T-helper 2 cell (primary cell): Measurements from ENCODE around the gene PCGF3.
"Not testable (repeated sequence)": the region's sequence is repeated elsewhere in the genome, so short reads cannot be mapped to it uniquely, and the experiment has no call there.

Experiments
- DNase-seq, 5 experiments: peaks; one replicate each; pipeline versions ENCODE4 v3.0.0 to v3.0.0-alpha.2; 2012 to 2022

Gene PCGF3

GRCh38 chr4:668219-668618 lies 37.4 kb upstream of the PCGF3 start:
- DNase-seq = peak in 1 of 5 experiments; percentile 1

GRCh38 chr4:669806-670559 lies 35.6 kb upstream of the PCGF3 start:
- DNase-seq = not testable (repeated sequence)

GRCh38 chr4:671769-672168 lies 33.9 kb upstream of the PCGF3 start:
- DNase-seq = no peak

GRCh38 chr4:673349-674091 lies 32.1 kb upstream of the PCGF3 start:
- DNase-seq = no peak

GRCh38 chr4:674172-675035 lies 31.2 kb upstream of the PCGF3 start, which contains the start of the genes ATP5ME and MYL5:
Gene ATP5ME (minus strand): TSS chr4:674276. CDS start chr4:674247, 29 bp downstream.
Gene MYL5 (plus strand): TSS chr4:674542. CDS start chr4:678027, 3,485 bp downstream.
- peak; percentile 94 to 98 (median 97) for DNase-seq

- peak in 2 of 5 experiments; percentile 5 to 30 for DNase-seq
Measured at GRCh38 chr4:675036-675882, 30.4 kb upstream of the PCGF3 start.

- no peak for DNase-seq
Measured at GRCh38 chr4:675980-676870, 29.4 kb upstream of the PCGF3 start.

GRCh38 chr4:676871-677235 lies 28.8 kb upstream of the PCGF3 start:
- DNase-seq = no peak

- peak in 1 of 5 experiments; percentile 72 for DNase-seq
Measured at GRCh38 chr4:677431-678293, 28.0 kb upstream of the PCGF3 start.

GRCh38 chr4:678331-679103 lies 27.1 kb upstream of the PCGF3 start:
- DNase-seq = no peak

- no peak for DNase-seq
Measured at GRCh38 chr4:679104-679481, 26.5 kb upstream of the PCGF3 start.

GRCh38 chr4:679629-680028 lies 26.0 kb upstream of the PCGF3 start:
- DNase-seq = no peak

GRCh38 chr4:680091-680490 lies 25.5 kb upstream of the PCGF3 start:
- DNase-seq = no peak

GRCh38 chr4:680551-680927 lies 25.1 kb upstream of the PCGF3 start:
- no peak for DNase-seq

GRCh38 chr4:680928-681645 lies 24.5 kb upstream of the PCGF3 start:
- peak in 3 of 5 experiments; percentile 36 to 69 (median 57) for DNase-seq

GRCh38 chr4:681736-682451 lies 23.7 kb upstream of the PCGF3 start:
- DNase-seq = peak in 4 of 5 experiments; percentile 32 to 60 (median 34)

- DNase-seq = no peak
Measured at GRCh38 chr4:682490-683172, 23.0 kb upstream of the PCGF3 start.
